ENCODE results near the gene HSD11B1.

DNA sequence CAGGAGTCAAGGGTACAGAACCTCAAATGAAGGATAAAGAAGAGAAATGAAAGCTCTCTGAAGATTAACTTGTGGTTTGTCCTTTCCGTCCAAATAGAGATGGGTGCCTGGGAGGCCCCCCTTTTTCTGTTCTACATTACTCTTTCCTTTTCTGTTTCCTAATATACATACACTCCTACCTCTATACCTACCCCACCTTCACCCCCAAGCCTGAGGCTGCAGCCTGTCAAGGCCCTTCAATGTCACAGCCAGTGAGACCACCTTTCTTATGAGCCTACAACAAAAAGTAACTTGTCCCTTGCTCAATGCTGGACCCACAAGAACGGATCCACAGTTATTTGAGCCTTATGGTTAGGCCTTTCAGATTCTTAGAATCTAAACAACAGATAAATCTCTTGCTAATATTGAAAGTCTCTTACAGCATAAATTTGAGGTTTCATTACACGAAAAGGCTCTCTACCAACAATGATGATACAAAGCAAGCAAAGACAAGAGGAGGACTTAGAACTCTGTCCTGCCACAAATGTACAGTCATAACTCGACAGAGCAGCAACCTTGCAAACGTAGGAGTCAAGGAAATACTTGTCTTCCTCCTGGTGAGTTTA is 47.1 kb downstream of the HSD11B1 start:
- TF ChIP-seq CTCF (IDR thresholded peaks at IDR 0.05; ENCODE audit: low read length) (no peak), EZH2 (optimal IDR thresholded peaks at IDR 0.05; ENCODE audit: low read depth, low read length) (no peak), EZH2phosphoT487 (IDR thresholded peaks at IDR 0.05; ENCODE audit: low read length) (no peak)
